ENCODE data around the gene PXK. TPM values are rescaled to one million over a fixed set of nuclear protein-coding genes. Genes with fewer than 3 reads are reported as not detected.

The PXK gene
- total RNA-seq, 6 donors from 2014 or later, result 17.6 to 38.8 (median 23.2) TPM

DNA sequence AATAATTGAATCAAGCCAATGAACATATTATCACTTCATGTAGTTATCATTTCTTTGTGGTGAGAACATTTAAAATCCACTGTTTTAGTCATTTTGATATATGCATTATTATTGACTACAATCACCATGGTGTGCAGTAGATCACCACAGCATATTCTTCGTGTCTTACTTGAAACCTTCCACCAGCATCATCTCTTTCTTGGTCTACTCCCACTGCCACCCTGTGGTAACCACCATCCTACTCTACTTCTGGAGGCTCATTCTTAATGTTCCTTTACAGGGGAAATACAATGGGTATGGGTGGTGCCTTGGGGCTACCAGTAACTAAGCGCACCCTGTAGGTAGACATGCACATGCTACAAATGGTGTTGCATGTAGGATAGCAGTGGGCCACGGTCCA is 25.4 kb downstream of the PXK start:
- ATAC-seq (ENCODE audit: low FRiP score in 2 of 2) (no peak), DNase-seq (no peak)
- Histone ChIP-seq H3K9me3 (no peaks in the 10 kb centered on the region), H3K36me3 (no peaks in the 10 kb centered on the region), H3K27ac (no peak overlapping the region), H3K4me1 (peaks cover 2 to 33% (median 11%) of the 10 kb centered on the region in 4 donors), H3K27me3 (no peaks in the 10 kb centered on the region), H3K4me3 (no peak overlapping the region)
- WGBS, 2 donors, result 89 to 96% methylated on average over 3 of the region's 3 CpGs
- TF ChIP-seq, protein P1, sequence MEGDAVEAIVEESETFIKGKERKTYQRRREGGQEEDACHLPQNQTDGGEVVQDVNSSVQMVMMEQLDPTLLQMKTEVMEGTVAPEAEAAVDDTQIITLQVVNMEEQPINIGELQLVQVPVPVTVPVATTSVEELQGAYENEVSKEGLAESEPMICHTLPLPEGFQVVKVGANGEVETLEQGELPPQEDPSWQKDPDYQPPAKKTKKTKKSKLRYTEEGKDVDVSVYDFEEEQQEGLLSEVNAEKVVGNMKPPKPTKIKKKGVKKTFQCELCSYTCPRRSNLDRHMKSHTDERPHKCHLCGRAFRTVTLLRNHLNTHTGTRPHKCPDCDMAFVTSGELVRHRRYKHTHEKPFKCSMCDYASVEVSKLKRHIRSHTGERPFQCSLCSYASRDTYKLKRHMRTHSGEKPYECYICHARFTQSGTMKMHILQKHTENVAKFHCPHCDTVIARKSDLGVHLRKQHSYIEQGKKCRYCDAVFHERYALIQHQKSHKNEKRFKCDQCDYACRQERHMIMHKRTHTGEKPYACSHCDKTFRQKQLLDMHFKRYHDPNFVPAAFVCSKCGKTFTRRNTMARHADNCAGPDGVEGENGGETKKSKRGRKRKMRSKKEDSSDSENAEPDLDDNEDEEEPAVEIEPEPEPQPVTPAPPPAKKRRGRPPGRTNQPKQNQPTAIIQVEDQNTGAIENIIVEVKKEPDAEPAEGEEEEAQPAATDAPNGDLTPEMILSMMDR (IDR thresholded peaks at IDR 0.05), result no peak
- TF ChIP-seq POLR2A (IDR thresholded peaks at IDR 0.05) (no peak), EP300 (IDR thresholded peaks at IDR 0.05) (no peak), POLR2AphosphoS5 (IDR thresholded peaks at IDR 0.05) (no peak)

DNA sequence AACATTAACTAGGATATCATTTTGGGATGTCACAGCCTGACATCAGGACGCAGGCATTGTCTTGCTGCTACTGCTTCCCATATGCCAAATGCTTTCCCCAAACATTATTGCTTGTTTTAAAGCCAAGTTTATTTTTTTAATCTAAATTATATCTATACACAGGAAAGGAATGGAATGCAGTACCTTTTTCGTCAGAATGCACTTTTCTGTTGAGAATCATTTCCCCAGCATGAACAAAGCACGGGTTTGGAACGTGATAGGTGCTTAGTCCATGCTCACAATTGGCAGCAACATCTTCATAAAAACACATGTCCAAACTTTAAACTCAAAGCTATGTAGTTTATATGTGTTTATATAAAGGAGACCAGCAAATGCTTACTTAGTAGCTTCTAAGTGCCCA is 26.1 kb downstream of the PXK start:
- H3K27ac ChIP-seq, result no peak overlapping the region

GRCh38 chr3:58359621-58360020 is 26.9 kb downstream of the PXK start:
- H3K9me3 ChIP-seq, result no peaks in the 10 kb centered on the region
- 89 to 96% methylated on average over 4 of the region's 4 CpGs for WGBS, 2 donors
- H3K4me1 ChIP-seq, result peaks cover 2 to 23% (median 8%) of the 10 kb centered on the region in 4 donors
- no peaks in the 10 kb centered on the region for H3K27me3 ChIP-seq
- H3K27ac ChIP-seq, result no peak overlapping the region
- DNase-seq (no peak), ATAC-seq (ENCODE audit: low FRiP score in 2 of 2) (no peak)
- H3K4me3 ChIP-seq, result no peak overlapping the region
- no peak for TF ChIP-seq POLR2AphosphoS5 (IDR thresholded peaks at IDR 0.05)
- TF ChIP-seq, protein P1 (IDR thresholded peaks at IDR 0.05), result no peak
- no peak for TF ChIP-seq POLR2A (IDR thresholded peaks at IDR 0.05)
- H3K36me3 ChIP-seq, result no peaks in the 10 kb centered on the region

More for the DNA sequence above, 26.1 kb downstream of the PXK start:
- Histone ChIP-seq H3K9me3 (no peaks in the 10 kb centered on the region), H3K36me3 (no peaks in the 10 kb centered on the region), H3K4me3 (no peak overlapping the region), H3K27me3 (no peaks in the 10 kb centered on the region), H3K4me1 (peaks cover 2 to 26% (median 11%) of the 10 kb centered on the region in 4 donors)
- DNase-seq (no peak), ATAC-seq (ENCODE audit: low FRiP score in 2 of 2) (no peak)
- TF ChIP-seq, protein P1 (IDR thresholded peaks at IDR 0.05), result no peak
- TF ChIP-seq EP300 (IDR thresholded peaks at IDR 0.05), result no peak
- WGBS, 2 donors, result 67 to 73% methylated on average over 4 of the region's 4 CpGs

- H3K27me3 ChIP-seq, result no peaks in the 10 kb centered on the region
- no peak for TF ChIP-seq POLR2AphosphoS5 (IDR thresholded peaks at IDR 0.05)
- TF ChIP-seq, protein P1 (IDR thresholded peaks at IDR 0.05), result no peak
- TF ChIP-seq POLR2A (IDR thresholded peaks at IDR 0.05), result no peak
- no peak for TF ChIP-seq EP300 (IDR thresholded peaks at IDR 0.05)
- DNase-seq, result no peak
- ATAC-seq (ENCODE audit: low FRiP score in 2 of 2), result no peak
- no peak overlapping the region for H3K27ac ChIP-seq
- no peaks in the 10 kb centered on the region for H3K9me3 ChIP-seq
- no peaks in the 10 kb centered on the region for H3K36me3 ChIP-seq
- H3K4me1 ChIP-seq, result peaks cover 0 to 5% (median 1%) of the 10 kb centered on the region in 4 donors
- H3K4me3 ChIP-seq, result no peak overlapping the region
Observed at GRCh38 chr3:58361866-58362265, 29.2 kb downstream of the PXK start.

GRCh38 chr3:58366699-58367098 is 34.0 kb downstream of the PXK start:
- no peak for ATAC-seq (ENCODE audit: low FRiP score in 2 of 2)
- 48 to 69% methylated on average over 1 of the region's 1 CpG for WGBS, 2 donors
- Histone ChIP-seq H3K36me3 (peaks cover 0 to 8% (median 0%) of the 10 kb centered on the region in 4 donors), H3K27me3 (no peaks in the 10 kb centered on the region), H3K9me3 (no peaks in the 10 kb centered on the region), H3K4me1 (peaks cover 0 to 5% (median 0%) of the 10 kb centered on the region in 4 donors), H3K27ac (no peak overlapping the region), H3K4me3 (no peak overlapping the region)
- no peak for DNase-seq
- no peak for TF ChIP-seq POLR2A (IDR thresholded peaks at IDR 0.05)
- TF ChIP-seq EP300 (IDR thresholded peaks at IDR 0.05), result no peak
- TF ChIP-seq, protein P1 (IDR thresholded peaks at IDR 0.05), result no peak
